Brain microvascular endothelial cell (primary cell): ENCODE measurements around the gene NAA80.
A peak's percentile ranks its signal among the peaks of the same experiment; 100 is the strongest.

ENCODE experiments used
- DNase-seq: peaks from one replicate; pipeline ENCODE4 v3.0.0-alpha.2; 2020
- H3K27ac ChIP-seq: fragments of 250-450 bp; sonication (Bioruptor Pico); 2 replicates; pipeline ENCODE4 v1.5.1; 2020; ENCODE audit warnings: mild to moderate bottlenecking, moderate library complexity
- H3K27me3 ChIP-seq: fragments of 250-450 bp; sonication (Bioruptor Pico); replicated peaks from 2 replicates; pipeline ENCODE4 v1.5.1; 2020; ENCODE audit warnings: mild to moderate bottlenecking
- H3K36me3 ChIP-seq: fragments of 250-450 bp; sonication (Bioruptor Pico); replicated peaks from 2 replicates; pipeline ENCODE4 v1.5.1; 2020; ENCODE audit warnings: mild to moderate bottlenecking
- H3K4me3 ChIP-seq: 2 replicates; pipeline ENCODE4 v1.5.1; 2011; ENCODE audit warnings: low read depth, mild to moderate bottlenecking, control low read depth, low read length, moderate library complexity
- in situ Hi-C: cut with HindIII; loops from 2 replicates; pipeline ENCODE4 v1.10.0; 2017; ENCODE audit warnings: low sequenced_read_pairs, low pct_ligation_motif_present
- TF ChIP-seq, protein P1 (sequence below): IDR thresholded peaks from 2 replicates; pipeline ENCODE4 v1.5.1; 2011; ENCODE audit warnings: low read depth, mild to moderate bottlenecking, moderate library complexity, low read length, control low read depth, inconsistent platforms; ENCODE audit errors: missing control alignments

NAA80 gene

DNA sequence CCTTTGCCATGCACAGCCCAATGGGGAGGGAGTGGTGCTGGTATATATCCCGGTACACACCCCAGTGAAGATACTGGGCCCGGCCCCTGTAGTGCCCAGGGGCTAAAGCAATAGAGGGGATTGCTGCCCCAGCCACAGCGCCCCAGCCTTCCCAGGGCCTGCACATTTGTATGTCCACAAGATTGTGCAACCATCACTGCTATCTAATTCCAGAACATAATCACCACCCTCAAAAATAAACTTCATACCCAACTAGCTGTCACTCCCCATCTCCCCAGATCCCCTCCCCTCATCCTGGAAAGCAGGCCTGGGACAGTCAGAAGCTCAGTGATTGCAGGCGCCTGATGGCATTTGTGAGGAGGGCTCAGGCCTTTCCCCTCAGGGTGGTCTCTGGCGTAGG, 49.7 kb downstream of the NAA80 start:
- Histone ChIP-seq H3K27me3 (no peaks in the 10 kb centered on the region), H3K36me3 (peaks cover 43% of the 10 kb centered on the region), H3K4me3 (no peak overlapping the region), H3K27ac (no peak overlapping the region)
- in situ Hi-C loops = no loop called here
- TF ChIP-seq, protein P1, sequence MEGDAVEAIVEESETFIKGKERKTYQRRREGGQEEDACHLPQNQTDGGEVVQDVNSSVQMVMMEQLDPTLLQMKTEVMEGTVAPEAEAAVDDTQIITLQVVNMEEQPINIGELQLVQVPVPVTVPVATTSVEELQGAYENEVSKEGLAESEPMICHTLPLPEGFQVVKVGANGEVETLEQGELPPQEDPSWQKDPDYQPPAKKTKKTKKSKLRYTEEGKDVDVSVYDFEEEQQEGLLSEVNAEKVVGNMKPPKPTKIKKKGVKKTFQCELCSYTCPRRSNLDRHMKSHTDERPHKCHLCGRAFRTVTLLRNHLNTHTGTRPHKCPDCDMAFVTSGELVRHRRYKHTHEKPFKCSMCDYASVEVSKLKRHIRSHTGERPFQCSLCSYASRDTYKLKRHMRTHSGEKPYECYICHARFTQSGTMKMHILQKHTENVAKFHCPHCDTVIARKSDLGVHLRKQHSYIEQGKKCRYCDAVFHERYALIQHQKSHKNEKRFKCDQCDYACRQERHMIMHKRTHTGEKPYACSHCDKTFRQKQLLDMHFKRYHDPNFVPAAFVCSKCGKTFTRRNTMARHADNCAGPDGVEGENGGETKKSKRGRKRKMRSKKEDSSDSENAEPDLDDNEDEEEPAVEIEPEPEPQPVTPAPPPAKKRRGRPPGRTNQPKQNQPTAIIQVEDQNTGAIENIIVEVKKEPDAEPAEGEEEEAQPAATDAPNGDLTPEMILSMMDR = no peak
- DNase-seq = no peak

DNA sequence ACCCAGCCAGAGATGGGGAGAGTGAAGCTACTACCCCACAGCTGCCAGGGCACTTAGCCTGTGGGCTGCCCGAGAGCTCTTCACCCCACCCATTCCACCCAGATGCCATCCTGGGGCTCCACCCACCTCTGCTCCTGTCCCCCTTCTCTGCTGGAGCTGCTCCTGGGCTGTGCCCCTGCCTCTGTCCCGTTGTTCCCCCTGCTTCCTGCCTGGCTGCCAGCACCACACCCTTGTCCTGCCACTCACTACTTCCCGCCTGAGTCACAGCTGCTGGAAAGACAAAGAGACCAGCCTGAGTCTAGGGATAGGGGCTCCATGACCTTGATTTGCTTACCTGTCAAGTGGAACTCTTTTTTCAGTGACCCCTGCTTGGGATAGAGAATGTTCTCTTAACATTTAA, 50.8 kb downstream of the NAA80 start:
- DNase-seq = no peak
- Histone ChIP-seq H3K4me3 (no peak overlapping the region), H3K36me3 (peaks cover 37% of the 10 kb centered on the region), H3K27ac (peak overlapping the region; percentile 48), H3K27me3 (no peaks in the 10 kb centered on the region)
- TF ChIP-seq, protein P1 = no peak
- in situ Hi-C loops = no loop called here

DNA sequence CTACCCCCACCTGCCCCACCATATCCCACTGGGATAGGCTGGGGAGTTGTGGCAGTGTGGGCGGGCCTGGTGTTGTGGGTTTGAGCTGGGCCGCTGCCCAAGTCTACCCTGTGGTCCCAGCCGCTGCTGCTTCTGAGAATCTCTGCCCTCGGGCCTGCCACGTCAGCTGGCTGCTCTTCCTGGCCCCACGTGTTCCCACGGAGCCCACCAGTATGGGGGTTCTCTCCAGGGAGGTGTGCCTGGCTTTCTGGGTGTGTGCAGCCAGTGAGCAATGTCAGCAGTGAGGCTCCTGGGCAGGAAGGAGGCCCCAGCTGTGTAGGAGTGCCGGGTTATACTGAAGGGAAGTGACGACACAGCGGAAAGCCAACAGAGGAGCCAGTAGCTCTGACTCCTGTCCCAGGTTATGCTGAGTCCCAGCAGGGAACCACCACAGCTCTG, 52.7 kb downstream of the NAA80 start:
- in situ Hi-C loops = no loop called here
- TF ChIP-seq, protein P1 = no peak
- H3K27me3 ChIP-seq = no peaks in the 10 kb centered on the region
- H3K36me3 ChIP-seq = peaks cover 19% of the 10 kb centered on the region
- peak overlapping the region; percentile 85 for H3K27ac ChIP-seq
- peak; percentile 94 for DNase-seq
- H3K4me3 ChIP-seq = peak overlapping the region; percentile 26
